ENCODE results near the gene CDK6.

Gene CDK6

GRCh38 chr7:92639213-92639896 lies 197.0 kb downstream of the CDK6 start:
- no peak for DNase-seq

GRCh38 chr7:92636018-92636560 lies 200.3 kb downstream of the CDK6 start:
- no peak for DNase-seq

GRCh38 chr7:92635538-92635937 lies 200.8 kb downstream of the CDK6 start:
- peak; percentile 21 for DNase-seq

DNA sequence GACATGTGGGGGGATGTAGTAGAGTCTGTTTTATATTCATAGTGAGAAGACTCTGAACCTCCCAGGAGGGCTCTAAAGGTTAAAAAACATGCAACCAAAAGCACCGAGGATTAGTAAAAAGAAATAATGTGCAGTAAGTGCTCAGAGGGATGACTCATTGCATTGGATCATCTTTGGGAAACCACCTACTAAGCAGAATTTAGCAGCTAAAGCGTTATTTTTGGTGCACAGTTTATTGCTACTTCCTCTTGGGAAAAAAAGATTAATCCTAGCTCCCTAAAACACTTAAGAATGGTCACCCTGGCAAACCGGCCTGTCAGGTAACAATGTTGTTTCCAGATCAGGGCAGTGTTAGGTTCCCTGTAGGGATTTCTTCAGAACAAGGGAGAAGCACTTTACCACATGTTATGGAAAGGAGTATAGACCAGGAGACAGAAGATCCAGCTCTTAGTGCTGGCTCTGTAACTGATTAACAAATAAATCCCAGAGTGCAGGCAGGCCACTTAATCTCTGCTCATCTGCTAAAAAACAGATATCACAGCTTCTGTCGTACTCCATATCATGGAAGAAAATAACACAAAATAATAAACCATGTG lies 201.4 kb downstream of the CDK6 start:
- DNase-seq = peak; percentile 85

DNA sequence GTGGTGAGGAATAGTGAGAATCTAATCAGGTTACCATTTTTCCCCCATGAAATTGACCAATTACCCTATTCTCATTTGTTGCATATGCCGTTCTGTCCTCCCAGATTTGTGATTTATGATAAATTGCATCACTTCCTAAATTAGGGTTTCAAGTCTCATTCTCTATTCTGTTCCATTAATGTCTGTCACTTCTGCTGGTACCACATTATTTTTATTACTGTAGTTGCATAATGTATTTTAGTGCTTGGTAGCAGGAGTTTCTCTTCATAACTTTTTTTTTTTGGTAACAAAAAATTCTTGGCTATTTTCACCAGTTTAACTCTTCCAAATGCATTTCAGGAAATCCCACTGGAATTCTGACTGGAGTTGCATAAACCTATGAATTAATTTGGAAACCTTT lies 202.2 kb downstream of the CDK6 start:
- peak; percentile 59 for DNase-seq

DNA sequence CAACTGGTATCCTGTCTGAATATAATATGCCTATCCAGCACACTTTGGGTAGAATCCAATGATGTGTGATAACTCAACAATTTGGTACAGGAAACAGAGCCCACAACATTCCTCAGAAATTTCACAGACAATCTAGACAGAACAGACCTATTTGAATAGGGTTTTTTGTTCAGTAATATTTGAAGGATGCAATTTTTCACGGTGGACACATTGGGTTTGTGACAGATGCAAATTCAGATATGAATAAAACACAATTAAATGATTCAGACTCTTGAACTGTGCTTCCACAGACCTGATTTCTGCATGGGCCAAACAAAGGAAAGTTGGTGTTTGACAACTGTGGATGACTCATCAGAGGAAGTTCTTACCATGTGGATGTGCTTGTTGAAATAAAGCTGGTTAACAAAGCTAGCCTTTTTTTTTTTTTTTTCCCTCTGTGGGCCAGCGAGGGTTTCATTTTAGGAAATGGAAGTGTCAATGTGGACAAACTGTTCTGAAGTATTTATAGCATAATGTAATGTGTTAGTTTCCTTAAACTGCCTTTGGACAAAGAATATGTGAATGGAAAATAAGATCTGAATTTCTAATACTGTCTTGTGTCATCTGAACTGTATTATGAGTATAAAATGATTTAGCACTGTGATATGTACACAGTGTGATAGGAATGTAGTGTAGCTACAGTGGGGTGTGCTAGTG lies 203.0 kb downstream of the CDK6 start:
- peak; percentile 94 for DNase-seq

GRCh38 chr7:92632791-92633190 lies 203.6 kb downstream of the CDK6 start:
- no peak for DNase-seq

- DNase-seq = no peak
Observed at GRCh38 chr7:92631850-92632487, 204.4 kb downstream of the CDK6 start.

DNA sequence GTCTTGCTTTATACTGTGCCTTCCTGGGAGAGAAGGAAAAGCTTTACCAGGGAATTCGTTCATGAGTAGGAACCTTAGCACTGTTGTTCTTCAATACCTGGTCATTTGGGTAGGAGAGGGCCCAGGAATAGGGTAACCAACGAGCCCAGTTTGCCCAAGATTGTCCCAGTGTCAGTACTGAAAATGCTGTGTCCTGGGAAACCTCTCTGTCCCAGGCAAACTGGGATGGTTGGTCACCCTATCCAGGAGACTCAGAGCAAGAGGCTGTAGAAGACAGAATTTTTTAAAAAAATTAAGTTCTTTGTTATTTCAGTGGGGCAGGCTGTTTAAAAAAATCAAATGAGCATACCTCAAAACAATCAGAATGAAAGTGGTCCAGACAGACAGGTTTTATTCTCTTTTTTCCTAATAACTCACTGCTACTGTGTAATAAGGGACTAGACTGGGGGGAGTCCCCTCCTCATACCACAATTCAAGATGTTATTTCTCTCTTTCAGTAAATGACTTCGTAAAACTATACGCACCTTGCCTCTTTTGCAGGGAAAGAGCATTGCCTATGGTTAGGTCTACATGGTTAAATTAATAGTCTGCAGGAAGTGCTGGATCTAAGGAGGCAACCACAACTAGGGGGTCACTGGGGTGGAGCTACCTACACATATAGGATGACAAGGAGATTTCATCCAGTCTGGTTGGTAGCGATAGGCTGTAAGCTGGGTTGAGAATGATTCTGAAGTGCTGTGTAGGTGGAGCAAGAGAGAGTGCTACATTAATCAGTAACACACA lies 205.1 kb downstream of the CDK6 start:
- DNase-seq = no peak

DNA sequence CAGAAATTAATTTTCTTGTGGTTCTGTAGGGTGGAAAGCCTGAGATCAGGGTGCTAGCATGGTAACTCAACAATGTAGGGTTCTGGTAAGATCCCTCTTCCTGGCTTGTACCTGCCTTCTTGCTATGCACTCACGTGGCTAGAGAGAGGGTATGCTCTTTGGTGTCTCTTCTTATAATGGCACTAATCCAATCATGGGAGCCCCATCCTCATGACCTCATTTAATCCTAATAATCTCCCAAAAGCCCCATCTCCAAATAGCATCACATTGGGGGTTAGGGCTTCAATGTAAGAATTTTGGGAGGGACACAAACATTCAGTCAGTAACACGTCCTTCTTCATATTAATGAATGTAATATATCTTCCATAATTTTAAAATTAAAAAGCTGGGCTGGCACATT lies 206.6 kb downstream of the CDK6 start:
- DNase-seq = no peak

DNA sequence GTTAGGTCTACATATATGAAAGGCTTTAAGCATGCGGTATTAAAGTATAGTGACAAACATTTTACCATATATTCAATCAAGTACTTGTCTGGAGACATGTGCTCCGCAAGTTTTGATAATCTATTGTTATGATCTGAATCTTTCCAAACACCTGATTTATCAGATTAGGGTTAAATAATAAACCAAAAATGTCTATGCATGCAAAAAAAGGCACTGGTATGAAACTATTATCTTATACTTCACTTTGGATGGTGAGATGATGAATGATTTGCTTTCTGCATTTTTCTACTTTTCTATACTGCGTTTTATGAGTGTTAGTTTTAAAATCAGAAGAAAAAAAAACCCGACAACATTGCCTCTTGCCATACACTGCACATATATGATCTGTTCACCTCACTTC lies 208.4 kb downstream of the CDK6 start:
- DNase-seq = no peak

DNA sequence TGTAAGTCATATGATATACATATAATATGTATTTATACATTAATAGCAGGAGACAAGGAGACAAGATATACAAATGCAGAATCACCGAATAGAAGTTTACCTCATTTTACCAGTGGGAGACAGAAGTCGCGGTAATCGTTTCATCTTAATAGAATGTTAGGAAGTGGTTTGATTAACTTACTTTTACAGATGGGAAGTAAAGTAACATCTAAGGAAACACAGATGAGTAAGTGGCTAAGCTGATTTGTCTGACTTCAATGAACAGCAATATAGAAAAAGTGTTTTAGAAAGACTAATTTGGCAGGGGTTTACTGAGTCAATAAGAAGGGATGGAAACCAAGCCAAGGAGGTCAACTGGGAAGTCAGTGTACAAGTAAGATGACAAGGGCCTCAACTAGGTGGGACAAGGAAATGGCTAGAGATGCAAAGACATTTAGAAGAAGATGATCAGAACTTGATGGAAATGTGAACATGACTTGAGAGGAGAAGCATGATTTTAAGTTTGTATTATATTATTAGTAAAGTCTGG lies 210.0 kb downstream of the CDK6 start:
- DNase-seq = no peak

GRCh38 chr7:92625617-92626016 lies 210.8 kb downstream of the CDK6 start:
- no peak for DNase-seq

DNA sequence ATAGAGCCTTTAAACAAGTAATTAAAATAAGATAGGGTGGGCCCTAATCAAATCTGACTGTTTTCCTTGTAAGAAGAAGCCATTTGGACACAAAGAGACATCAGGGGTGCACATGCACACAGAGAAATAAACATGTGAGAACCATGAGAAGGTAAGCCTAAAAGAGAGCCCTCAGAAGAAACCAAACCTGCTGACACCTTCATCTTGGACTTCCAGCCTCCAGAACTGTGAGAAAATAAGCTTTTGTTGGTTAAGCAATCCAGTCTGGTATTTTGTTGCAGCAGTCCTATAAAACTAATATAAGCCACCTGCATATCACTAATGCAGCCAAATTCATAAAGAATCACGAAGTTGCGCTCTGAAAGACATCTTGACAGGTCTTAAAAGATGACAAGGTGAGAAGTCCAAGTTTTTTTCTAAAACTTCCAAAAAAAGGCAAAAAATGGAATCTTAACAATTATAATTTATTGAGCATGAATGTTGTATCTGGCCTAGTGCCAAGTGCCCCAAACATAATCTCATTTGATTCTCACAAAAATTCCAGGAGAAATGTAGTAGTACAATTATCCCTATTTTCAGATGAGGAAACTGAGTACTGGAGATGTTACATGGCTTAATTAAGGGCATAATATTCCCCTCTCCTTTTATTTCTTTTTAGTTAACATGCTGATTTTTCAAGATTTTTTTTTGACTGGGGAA lies 211.9 kb downstream of the CDK6 start:
- DNase-seq = no peak

- DNase-seq = no peak
Observed at GRCh38 chr7:92623544-92623943, 212.8 kb downstream of the CDK6 start.

GRCh38 chr7:92622685-92623084 lies 213.7 kb downstream of the CDK6 start:
- no peak for DNase-seq

DNA sequence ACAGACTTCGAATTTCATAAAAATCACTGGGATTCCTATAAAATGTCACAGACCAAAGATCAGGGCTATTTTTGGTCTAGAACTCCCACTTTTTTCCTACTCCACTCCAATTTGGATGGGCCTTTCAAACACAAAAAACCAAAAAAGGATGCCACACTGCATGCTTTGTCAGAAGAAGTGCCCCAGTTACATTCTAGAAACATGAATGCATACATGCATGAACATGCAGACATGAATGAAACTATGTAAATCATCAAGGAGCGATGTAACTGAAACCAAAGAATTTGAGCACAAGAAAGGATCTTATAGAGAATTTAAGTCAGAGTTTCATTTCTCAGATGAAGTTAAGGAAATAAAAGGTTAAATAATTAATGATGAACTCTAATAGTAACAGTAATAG lies 214.3 kb downstream of the CDK6 start:
- no peak for DNase-seq

DNA sequence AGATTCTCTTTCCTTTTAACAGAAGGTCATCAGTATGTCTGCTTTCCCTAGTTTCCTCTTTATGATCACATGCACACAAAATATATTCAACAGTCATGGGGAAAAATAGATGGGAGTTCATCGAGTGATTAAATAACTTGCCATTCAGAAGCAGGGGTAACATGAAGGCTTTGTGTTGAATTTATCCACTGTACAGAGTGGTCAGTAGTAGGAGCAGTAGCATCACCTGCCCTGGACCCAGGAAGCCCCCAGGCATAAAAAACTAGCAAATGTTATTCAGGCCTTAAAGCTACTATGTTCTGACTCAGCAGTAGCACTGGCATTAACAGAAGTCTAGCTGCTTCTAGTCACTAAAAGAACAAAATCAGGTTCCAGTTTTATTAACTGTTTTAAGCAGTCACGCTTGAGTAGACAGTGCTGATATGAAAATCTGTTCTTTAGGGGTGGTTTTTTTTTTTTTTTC lies 214.8 kb downstream of the CDK6 start:
- DNase-seq = no peak

- DNase-seq = peak; percentile 91
Observed at GRCh38 chr7:92621026-92621540, 215.3 kb downstream of the CDK6 start.

- DNase-seq = no peak
Observed at GRCh38 chr7:92615861-92616260, 220.5 kb downstream of the CDK6 start.

DNA sequence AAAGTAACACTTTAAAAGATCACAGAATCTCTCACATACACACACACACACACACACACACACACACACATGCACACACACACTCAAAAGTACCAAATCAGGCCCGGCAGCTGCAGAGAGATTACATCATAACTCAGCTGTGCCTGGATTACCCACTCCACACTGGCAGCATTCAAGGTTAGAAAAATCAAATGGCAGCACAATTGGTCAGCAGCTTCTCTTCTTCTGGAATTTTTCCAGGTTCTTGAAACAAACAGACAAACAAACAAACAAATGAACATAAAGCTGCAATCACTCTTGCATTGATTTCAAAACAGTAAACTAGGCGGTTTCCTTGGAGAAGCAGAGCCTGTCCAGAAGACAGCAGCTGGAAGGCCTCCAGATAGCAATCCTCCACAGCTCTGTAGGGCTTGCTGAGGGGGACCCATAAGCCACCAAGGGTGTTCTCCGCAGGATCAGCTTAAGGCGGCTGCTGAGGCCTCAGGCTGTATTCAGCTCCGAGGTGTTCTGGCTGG lies 221.7 kb downstream of the CDK6 start:
- DNase-seq = peak; percentile 27
